HepG2 (cell line): ENCODE measurements around the gene TTC22. TPM values are rescaled to one million over a fixed set of nuclear protein-coding genes. Genes with fewer than 3 reads are reported as not detected.

Experiments used
- EHMT2 ChIP-seq: fragments of 200-600 bp; sonication (generic); IDR thresholded peaks from 2 replicates; pipeline ENCODE4 v1.7.0; 2017; ENCODE audit warnings: antibody characterized with exemption, low read depth, low read length, borderline replicate concordance
- ETV5 ChIP-seq: IDR thresholded peaks from 2 replicates; pipeline ENCODE4 v1.6.1; 2018; ENCODE audit warnings: missing biosample characterization, missing genetic modification reagents, inconsistent platforms, borderline replicate concordance
- FOXP1 ChIP-seq, 2 experiments: fragments of 450-650 bp in 1 of 2; IDR thresholded peaks; 2 replicates each; pipeline ENCODE4 v1.6.1; 2017 to 2018; ENCODE audit warnings: antibody characterized with exemption in 1 of 2
- HDAC1 ChIP-seq: sonication (generic); formaldehyde crosslinking; IDR thresholded peaks from 2 replicates; pipeline ENCODE4 v1.5.1; 2020; ENCODE audit warnings: mild to moderate bottlenecking, missing genetic modification reagents
- KAT7 ChIP-seq: IDR thresholded peaks from 2 replicates; pipeline ENCODE4 v1.6.1; 2018; ENCODE audit warnings: borderline replicate concordance, missing compliant biosample characterization
- MBNL3 ChIP-seq: fragments of 250-450 bp; sonication (Bioruptor Pico); conservative IDR thresholded peaks from 2 replicates; pipeline ENCODE4 v1.8.0; 2022; ENCODE audit warnings: mild to moderate bottlenecking, inconsistent platforms
- NAIF1 ChIP-seq: sonication (generic); formaldehyde crosslinking; IDR thresholded peaks from 2 replicates; pipeline ENCODE4 v1.5.0; 2020; ENCODE audit warnings: mild to moderate bottlenecking, missing genetic modification reagents, borderline replicate concordance
- NFYC ChIP-seq: IDR thresholded peaks from 2 replicates; pipeline ENCODE4 v1.6.1; 2016; ENCODE audit warnings: missing genetic modification reagents, missing compliant biosample characterization
- RBAK ChIP-seq: sonication (generic); formaldehyde crosslinking; IDR thresholded peaks from 2 replicates; pipeline ENCODE4 v1.5.1; 2020; ENCODE audit warnings: mild to moderate bottlenecking, missing genetic modification reagents
- REPIN1 ChIP-seq: sonication (generic); formaldehyde crosslinking; IDR thresholded peaks from 2 replicates; pipeline ENCODE4 v1.8.0; 2022; ENCODE audit warnings: missing genetic modification reagents, low read depth, mild to moderate bottlenecking, borderline replicate concordance
- ZBTB3 ChIP-seq: sonication (generic); formaldehyde crosslinking; IDR thresholded peaks from 2 replicates; pipeline ENCODE4 v1.4.0; 2020; ENCODE audit warnings: low read depth, mild to moderate bottlenecking, moderate library complexity, missing genetic modification reagents, borderline replicate concordance
- ZBTB38 ChIP-seq: sonication (generic); formaldehyde crosslinking; IDR thresholded peaks from 2 replicates; pipeline ENCODE4 v1.5.1; 2020; ENCODE audit warnings: mild to moderate bottlenecking, missing genetic modification reagents
- ZNF264 ChIP-seq: sonication (generic); formaldehyde crosslinking; IDR thresholded peaks from 2 replicates; pipeline ENCODE4 v1.4.0; 2020; ENCODE audit warnings: missing genetic modification reagents
- ZNF780A ChIP-seq: sonication (generic); formaldehyde crosslinking; IDR thresholded peaks from 2 replicates; pipeline ENCODE4 v1.8.0; 2022; ENCODE audit warnings: mild to moderate bottlenecking, missing genetic modification reagents, moderate library complexity
- ZNF891 ChIP-seq: sonication (generic); formaldehyde crosslinking; IDR thresholded peaks from 2 replicates; pipeline ENCODE4 v1.5.0; 2020; ENCODE audit warnings: mild to moderate bottlenecking, missing genetic modification reagents
- polyA plus RNA-seq, 8 experiments: library from polyadenylated mRNA; depleted of rRNA in 3 of 8; stranded (reverse) in 7 of 8; unstranded in 1 of 8; fragments of >200 nt; fragmentation: Illumina TruSeq in 4 of 8; extraction: Trizol in 4 of 8; gene quantifications; 2 replicates each; pipeline versions ENCODE4 v1.2.1 to v1.2.3, GENCODE V29; 2011 to 2016; ENCODE audit warnings: low read depth in 4 of 8, missing spikeins in 1 of 8, mixed read lengths in 1 of 8; ENCODE audit not compliant: insufficient read depth in 1 of 8
- total RNA-seq, 5 experiments: library from RNA; depleted of rRNA; stranded (reverse); fragments of >200 nt; fragmentation: Illumina TruSeq; extraction: Trizol; gene quantifications; 2 replicates each; pipeline ENCODE4 v1.2.3, GENCODE V29; 2016; ENCODE audit warnings: low read depth in 1 of 5
- TF ChIP-seq, protein P1 (sequence below): IDR thresholded peaks from 2 replicates; pipeline ENCODE4 v1.6.1; 2012; ENCODE audit warnings: low read length, improper control_type of control experiment
- TF ChIP-seq, protein P2 (sequence below): sonication (generic); formaldehyde crosslinking; IDR thresholded peaks from 2 replicates; pipeline ENCODE4 v1.8.1; 2022; ENCODE audit warnings: mild to moderate bottlenecking, missing genetic modification reagents
- TF ChIP-seq, protein P3 (sequence below): sonication (generic); formaldehyde crosslinking; IDR thresholded peaks from 2 replicates; pipeline ENCODE4 v1.5.0; 2020; ENCODE audit warnings: missing genetic modification reagents
- TF ChIP-seq, protein P4 (sequence below): sonication (generic); formaldehyde crosslinking; IDR thresholded peaks from 2 replicates; pipeline ENCODE4 v1.5.1; 2020; ENCODE audit warnings: missing genetic modification reagents, mild to moderate bottlenecking, borderline replicate concordance
- TF ChIP-seq, protein P5 (sequence below): sonication (generic); formaldehyde crosslinking; IDR thresholded peaks from 2 replicates; pipeline ENCODE4 v1.5.1; 2020; ENCODE audit warnings: missing genetic modification reagents, mild to moderate bottlenecking, borderline replicate concordance
- TF ChIP-seq, protein P6 (sequence below): sonication (generic); formaldehyde crosslinking; IDR thresholded peaks from 2 replicates; pipeline ENCODE4 v1.8.1; 2023; ENCODE audit warnings: missing genetic modification reagents, mild to moderate bottlenecking, borderline replicate concordance
- TF ChIP-seq, protein P7 (sequence below): sonication (generic); formaldehyde crosslinking; IDR thresholded peaks from 2 replicates; pipeline ENCODE4 v1.4.0; 2020; ENCODE audit warnings: mild to moderate bottlenecking, missing genetic modification reagents

TTC22 gene
- total and polyA plus RNA-seq, 2 of the 13 experiments (the other 11 are each of a cell fraction or from before 2014, with no cell fraction given) = not detected

DNA sequence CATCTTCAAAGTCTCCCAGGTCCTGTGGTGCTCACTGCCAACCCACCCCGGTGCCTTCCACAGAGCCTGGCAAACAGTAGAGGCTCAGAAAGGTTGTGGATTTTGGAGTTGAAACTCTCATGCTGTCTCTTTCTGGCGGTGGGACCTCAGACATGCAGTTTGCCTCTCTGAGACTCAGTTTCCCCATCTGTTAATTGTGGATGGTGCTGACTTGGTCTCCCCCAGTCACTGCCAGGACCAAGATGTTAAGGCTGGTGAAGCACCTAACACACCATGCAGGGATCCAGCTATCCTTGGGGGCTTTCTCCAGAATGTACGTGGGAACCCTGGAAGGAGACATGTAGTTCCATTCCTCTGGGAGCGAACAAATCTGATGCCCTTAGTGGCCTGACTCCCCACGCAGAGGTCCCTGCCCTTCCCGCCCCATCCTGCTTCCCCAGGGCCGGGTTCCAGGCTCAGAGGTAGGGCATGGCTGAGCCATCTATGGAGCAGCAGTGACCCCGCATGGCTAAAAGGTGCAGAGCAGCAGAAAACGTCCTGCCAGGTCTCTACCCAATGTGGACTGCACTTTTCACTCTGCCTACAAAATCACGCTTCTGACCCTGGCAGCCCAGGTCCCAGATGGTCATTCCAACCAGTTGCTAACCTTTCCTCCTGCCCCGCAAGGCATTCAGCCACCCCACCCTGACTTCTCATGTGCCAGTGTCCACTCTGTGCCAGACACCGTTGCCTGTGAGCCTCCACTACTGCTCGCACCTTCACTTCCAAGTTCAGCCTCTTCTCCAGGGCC, 9.2 kb upstream of the TTC22 start (continued):
- 0 out of 2 replicates have a peak, but pooled peaks have one; percentile 22 for TF ChIP-seq REPIN1 (CRISPR knock-in tag)
- TF ChIP-seq NFYC = no peak
- no peak for TF ChIP-seq MBNL3 (CRISPR knock-in tag)
- no peak for TF ChIP-seq HDAC1
- TF ChIP-seq, protein P1, sequence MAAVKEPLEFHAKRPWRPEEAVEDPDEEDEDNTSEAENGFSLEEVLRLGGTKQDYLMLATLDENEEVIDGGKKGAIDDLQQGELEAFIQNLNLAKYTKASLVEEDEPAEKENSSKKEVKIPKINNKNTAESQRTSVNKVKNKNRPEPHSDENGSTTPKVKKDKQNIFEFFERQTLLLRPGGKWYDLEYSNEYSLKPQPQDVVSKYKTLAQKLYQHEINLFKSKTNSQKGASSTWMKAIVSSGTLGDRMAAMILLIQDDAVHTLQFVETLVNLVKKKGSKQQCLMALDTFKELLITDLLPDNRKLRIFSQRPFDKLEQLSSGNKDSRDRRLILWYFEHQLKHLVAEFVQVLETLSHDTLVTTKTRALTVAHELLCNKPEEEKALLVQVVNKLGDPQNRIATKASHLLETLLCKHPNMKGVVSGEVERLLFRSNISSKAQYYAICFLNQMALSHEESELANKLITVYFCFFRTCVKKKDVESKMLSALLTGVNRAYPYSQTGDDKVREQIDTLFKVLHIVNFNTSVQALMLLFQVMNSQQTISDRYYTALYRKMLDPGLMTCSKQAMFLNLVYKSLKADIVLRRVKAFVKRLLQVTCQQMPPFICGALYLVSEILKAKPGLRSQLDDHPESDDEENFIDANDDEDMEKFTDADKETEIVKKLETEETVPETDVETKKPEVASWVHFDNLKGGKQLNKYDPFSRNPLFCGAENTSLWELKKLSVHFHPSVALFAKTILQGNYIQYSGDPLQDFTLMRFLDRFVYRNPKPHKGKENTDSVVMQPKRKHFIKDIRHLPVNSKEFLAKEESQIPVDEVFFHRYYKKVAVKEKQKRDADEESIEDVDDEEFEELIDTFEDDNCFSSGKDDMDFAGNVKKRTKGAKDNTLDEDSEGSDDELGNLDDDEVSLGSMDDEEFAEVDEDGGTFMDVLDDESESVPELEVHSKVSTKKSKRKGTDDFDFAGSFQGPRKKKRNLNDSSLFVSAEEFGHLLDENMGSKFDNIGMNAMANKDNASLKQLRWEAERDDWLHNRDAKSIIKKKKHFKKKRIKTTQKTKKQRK = no peak
- TF ChIP-seq, protein P2, sequence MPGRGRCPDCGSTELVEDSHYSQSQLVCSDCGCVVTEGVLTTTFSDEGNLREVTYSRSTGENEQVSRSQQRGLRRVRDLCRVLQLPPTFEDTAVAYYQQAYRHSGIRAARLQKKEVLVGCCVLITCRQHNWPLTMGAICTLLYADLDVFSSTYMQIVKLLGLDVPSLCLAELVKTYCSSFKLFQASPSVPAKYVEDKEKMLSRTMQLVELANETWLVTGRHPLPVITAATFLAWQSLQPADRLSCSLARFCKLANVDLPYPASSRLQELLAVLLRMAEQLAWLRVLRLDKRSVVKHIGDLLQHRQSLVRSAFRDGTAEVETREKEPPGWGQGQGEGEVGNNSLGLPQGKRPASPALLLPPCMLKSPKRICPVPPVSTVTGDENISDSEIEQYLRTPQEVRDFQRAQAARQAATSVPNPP (CRISPR knock-in tag) = no peak
- TF ChIP-seq NAIF1 (CRISPR knock-in tag) = no peak
- TF ChIP-seq, protein P3, sequence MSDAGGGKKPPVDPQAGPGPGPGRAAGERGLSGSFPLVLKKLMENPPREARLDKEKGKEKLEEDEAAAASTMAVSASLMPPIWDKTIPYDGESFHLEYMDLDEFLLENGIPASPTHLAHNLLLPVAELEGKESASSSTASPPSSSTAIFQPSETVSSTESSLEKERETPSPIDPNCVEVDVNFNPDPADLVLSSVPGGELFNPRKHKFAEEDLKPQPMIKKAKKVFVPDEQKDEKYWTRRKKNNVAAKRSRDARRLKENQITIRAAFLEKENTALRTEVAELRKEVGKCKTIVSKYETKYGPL = no peak
- no peak for TF ChIP-seq KAT7 (CRISPR knock-in tag)
- TF ChIP-seq, protein P4, sequence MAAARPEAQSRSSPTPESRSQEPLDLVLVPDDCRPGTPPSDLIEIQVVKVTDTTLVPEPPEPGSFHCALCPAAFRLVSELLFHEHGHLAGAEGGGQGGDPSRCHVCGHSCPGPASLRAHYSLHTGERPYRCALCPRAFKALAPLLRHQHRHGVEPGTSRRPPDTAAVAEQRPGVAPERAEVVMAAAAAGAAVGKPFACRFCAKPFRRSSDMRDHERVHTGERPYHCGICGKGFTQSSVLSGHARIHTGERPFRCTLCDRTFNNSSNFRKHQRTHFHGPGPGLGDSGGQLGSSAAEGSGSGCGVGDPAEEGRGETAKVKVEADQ (CRISPR knock-in tag) = no peak
- no peak for TF ChIP-seq ZNF780A (CRISPR knock-in tag)
- no peak for TF ChIP-seq ZNF891
- TF ChIP-seq, protein P5, sequence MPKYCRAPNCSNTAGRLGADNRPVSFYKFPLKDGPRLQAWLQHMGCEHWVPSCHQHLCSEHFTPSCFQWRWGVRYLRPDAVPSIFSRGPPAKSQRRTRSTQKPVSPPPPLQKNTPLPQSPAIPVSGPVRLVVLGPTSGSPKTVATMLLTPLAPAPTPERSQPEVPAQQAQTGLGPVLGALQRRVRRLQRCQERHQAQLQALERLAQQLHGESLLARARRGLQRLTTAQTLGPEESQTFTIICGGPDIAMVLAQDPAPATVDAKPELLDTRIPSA (CRISPR knock-in tag) = no peak
- no peak for TF ChIP-seq ZNF264 (CRISPR knock-in tag)
- TF ChIP-seq, protein P6, sequence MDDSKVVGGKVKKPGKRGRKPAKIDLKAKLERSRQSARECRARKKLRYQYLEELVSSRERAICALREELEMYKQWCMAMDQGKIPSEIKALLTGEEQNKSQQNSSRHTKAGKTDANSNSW (CRISPR knock-in tag) = no peak
- no peak for TF ChIP-seq RBAK (CRISPR knock-in tag)
- TF ChIP-seq FOXP1 (IDR thresholded peaks at IDR 0.05) = no peak
- no peak for TF ChIP-seq FOXP1 (CRISPR knock-in tag; IDR thresholded peaks at IDR 0.05)
- TF ChIP-seq, protein P7, sequence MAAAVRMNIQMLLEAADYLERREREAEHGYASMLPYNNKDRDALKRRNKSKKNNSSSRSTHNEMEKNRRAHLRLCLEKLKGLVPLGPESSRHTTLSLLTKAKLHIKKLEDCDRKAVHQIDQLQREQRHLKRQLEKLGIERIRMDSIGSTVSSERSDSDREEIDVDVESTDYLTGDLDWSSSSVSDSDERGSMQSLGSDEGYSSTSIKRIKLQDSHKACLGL (CRISPR knock-in tag) = no peak
- TF ChIP-seq ETV5 (CRISPR knock-in tag) = no peak
- no peak for TF ChIP-seq ZBTB3 (CRISPR knock-in tag)
- no peak for TF ChIP-seq ZBTB38
- no peak for TF ChIP-seq EHMT2
